ENCODE measurements around the gene TCERG1. TPM values are rescaled to one million over a fixed set of nuclear protein-coding genes. Genes with fewer than 3 reads are reported as not detected.

TCERG1 gene
- total and polyA plus RNA-seq, 9 of the 15 experiments (the other 6 are each of a cell fraction or from before 2014, with no cell fraction given) = 50.3 to 148 (median 119) TPM

DNA sequence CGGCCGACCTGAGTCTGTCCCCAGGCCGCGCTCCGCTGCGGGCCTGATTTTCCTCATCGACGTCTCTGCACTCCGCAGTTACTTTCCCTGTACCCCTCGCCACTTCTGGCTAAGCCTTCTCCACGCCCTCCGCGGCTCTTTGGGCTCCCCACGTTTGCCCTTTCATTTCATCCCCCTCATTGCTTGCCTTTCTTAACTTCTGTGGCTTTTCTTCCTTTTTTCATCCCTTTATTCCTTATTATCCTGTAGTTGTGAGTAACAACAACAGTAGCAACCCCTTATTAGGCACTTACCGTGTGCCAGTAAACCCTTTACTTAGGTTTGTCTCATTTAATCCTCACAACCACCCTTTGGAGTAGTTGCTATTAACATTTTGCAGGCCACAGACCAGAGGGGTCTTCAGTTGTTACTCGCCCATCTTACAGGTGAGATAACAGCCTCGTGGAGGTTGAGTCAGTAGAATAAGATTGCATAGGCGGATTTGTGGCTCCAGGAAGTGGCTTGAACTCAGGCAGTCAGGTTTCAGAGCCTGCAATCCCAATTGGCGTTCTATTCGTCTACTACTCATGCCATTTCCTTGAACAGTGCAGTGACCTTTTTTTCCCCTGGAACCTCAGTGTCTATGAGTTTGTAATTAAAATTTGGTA, 724 bp downstream of the TCERG1 start (continued):
- TF ChIP-seq, protein P1, sequence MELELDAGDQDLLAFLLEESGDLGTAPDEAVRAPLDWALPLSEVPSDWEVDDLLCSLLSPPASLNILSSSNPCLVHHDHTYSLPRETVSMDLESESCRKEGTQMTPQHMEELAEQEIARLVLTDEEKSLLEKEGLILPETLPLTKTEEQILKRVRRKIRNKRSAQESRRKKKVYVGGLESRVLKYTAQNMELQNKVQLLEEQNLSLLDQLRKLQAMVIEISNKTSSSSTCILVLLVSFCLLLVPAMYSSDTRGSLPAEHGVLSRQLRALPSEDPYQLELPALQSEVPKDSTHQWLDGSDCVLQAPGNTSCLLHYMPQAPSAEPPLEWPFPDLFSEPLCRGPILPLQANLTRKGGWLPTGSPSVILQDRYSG (tag; conservative IDR thresholded peaks at IDR 0.05; ENCODE audit: low read depth) = no peak
- TF ChIP-seq, protein P2, sequence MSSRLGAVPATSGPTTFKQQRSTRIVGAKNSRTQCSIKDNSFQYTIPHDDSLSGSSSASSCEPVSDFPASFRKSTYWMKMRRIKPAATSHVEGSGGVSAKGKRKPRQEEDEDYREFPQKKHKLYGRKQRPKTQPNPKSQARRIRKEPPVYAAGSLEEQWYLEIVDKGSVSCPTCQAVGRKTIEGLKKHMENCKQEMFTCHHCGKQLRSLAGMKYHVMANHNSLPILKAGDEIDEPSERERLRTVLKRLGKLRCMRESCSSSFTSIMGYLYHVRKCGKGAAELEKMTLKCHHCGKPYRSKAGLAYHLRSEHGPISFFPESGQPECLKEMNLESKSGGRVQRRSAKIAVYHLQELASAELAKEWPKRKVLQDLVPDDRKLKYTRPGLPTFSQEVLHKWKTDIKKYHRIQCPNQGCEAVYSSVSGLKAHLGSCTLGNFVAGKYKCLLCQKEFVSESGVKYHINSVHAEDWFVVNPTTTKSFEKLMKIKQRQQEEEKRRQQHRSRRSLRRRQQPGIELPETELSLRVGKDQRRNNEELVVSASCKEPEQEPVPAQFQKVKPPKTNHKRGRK (tag; IDR thresholded peaks at IDR 0.05) = no peak
- no peak for TF ChIP-seq ZNF311 (CRISPR knock-in tag; IDR thresholded peaks at IDR 0.05)
- no peak for TF ChIP-seq POLR2B (IDR thresholded peaks at IDR 0.05; ENCODE audit: low read depth, partially characterized antibody)
- TF ChIP-seq ZNF384 (IDR thresholded peaks at IDR 0.05; ENCODE audit: low read depth, low read length) = no peak
- TF ChIP-seq, protein P3, sequence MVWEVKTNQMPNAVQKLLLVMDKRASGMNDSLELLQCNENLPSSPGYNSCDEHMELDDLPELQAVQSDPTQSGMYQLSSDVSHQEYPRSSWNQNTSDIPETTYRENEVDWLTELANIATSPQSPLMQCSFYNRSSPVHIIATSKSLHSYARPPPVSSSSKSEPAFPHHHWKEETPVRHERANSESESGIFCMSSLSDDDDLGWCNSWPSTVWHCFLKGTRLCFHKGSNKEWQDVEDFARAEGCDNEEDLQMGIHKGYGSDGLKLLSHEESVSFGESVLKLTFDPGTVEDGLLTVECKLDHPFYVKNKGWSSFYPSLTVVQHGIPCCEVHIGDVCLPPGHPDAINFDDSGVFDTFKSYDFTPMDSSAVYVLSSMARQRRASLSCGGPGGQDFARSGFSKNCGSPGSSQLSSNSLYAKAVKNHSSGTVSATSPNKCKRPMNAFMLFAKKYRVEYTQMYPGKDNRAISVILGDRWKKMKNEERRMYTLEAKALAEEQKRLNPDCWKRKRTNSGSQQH (CRISPR knock-in tag; IDR thresholded peaks at IDR 0.05) = no peak; the same call in 1 of the 2 replicates
- TF ChIP-seq, protein P4, sequence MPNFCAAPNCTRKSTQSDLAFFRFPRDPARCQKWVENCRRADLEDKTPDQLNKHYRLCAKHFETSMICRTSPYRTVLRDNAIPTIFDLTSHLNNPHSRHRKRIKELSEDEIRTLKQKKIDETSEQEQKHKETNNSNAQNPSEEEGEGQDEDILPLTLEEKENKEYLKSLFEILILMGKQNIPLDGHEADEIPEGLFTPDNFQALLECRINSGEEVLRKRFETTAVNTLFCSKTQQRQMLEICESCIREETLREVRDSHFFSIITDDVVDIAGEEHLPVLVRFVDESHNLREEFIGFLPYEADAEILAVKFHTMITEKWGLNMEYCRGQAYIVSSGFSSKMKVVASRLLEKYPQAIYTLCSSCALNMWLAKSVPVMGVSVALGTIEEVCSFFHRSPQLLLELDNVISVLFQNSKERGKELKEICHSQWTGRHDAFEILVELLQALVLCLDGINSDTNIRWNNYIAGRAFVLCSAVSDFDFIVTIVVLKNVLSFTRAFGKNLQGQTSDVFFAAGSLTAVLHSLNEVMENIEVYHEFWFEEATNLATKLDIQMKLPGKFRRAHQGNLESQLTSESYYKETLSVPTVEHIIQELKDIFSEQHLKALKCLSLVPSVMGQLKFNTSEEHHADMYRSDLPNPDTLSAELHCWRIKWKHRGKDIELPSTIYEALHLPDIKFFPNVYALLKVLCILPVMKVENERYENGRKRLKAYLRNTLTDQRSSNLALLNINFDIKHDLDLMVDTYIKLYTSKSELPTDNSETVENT (CRISPR knock-in tag; IDR thresholded peaks at IDR 0.05) = 0 out of 2 replicates have a peak, but pooled peaks have one; percentile 10
- TF ChIP-seq, protein P5, sequence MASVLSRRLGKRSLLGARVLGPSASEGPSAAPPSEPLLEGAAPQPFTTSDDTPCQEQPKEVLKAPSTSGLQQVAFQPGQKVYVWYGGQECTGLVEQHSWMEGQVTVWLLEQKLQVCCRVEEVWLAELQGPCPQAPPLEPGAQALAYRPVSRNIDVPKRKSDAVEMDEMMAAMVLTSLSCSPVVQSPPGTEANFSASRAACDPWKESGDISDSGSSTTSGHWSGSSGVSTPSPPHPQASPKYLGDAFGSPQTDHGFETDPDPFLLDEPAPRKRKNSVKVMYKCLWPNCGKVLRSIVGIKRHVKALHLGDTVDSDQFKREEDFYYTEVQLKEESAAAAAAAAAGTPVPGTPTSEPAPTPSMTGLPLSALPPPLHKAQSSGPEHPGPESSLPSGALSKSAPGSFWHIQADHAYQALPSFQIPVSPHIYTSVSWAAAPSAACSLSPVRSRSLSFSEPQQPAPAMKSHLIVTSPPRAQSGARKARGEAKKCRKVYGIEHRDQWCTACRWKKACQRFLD (CRISPR knock-in tag; IDR thresholded peaks at IDR 0.05) = no peak
- no peak for TF ChIP-seq NRF1 (conservative IDR thresholded peaks at IDR 0.05 in 1 of 2, IDR thresholded peaks at IDR 0.05 in 1 of 2)
- TF ChIP-seq ZFX (CRISPR knock-in tag; IDR thresholded peaks at IDR 0.05) = peak; percentile 29; the same call in 1 of the 2 replicates
- TF ChIP-seq, protein P6, sequence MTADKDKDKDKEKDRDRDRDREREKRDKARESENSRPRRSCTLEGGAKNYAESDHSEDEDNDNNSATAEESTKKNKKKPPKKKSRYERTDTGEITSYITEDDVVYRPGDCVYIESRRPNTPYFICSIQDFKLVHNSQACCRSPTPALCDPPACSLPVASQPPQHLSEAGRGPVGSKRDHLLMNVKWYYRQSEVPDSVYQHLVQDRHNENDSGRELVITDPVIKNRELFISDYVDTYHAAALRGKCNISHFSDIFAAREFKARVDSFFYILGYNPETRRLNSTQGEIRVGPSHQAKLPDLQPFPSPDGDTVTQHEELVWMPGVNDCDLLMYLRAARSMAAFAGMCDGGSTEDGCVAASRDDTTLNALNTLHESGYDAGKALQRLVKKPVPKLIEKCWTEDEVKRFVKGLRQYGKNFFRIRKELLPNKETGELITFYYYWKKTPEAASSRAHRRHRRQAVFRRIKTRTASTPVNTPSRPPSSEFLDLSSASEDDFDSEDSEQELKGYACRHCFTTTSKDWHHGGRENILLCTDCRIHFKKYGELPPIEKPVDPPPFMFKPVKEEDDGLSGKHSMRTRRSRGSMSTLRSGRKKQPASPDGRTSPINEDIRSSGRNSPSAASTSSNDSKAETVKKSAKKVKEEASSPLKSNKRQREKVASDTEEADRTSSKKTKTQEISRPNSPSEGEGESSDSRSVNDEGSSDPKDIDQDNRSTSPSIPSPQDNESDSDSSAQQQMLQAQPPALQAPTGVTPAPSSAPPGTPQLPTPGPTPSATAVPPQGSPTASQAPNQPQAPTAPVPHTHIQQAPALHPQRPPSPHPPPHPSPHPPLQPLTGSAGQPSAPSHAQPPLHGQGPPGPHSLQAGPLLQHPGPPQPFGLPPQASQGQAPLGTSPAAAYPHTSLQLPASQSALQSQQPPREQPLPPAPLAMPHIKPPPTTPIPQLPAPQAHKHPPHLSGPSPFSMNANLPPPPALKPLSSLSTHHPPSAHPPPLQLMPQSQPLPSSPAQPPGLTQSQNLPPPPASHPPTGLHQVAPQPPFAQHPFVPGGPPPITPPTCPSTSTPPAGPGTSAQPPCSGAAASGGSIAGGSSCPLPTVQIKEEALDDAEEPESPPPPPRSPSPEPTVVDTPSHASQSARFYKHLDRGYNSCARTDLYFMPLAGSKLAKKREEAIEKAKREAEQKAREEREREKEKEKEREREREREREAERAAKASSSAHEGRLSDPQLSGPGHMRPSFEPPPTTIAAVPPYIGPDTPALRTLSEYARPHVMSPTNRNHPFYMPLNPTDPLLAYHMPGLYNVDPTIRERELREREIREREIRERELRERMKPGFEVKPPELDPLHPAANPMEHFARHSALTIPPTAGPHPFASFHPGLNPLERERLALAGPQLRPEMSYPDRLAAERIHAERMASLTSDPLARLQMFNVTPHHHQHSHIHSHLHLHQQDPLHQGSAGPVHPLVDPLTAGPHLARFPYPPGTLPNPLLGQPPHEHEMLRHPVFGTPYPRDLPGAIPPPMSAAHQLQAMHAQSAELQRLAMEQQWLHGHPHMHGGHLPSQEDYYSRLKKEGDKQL (CRISPR knock-in tag; IDR thresholded peaks at IDR 0.05; ENCODE audit: borderline replicate concordance) = 0 out of 2 replicates have a peak, but pooled peaks have one; percentile 61
